ENCODE data around the gene LCP2.
A peak's percentile ranks its signal among the peaks of the same experiment; 100 is the strongest.
"Not testable (repeated sequence)": the region's sequence is repeated elsewhere in the genome, so short reads cannot be mapped to it uniquely, and the experiment has no call there.

LCP2 gene

GRCh38 chr5:170248172-170248930, 49.2 kb downstream of the LCP2 start:
- no peak for DNase-seq (ENCODE audit: low spot score)

- no peak for DNase-seq (ENCODE audit: low spot score)
Observed at GRCh38 chr5:170247363-170247762, 50.2 kb downstream of the LCP2 start.

- no peak for DNase-seq (ENCODE audit: low spot score)
Observed at GRCh38 chr5:170246126-170246870, 51.3 kb downstream of the LCP2 start.

GRCh38 chr5:170245436-170245835, 52.1 kb downstream of the LCP2 start:
- DNase-seq (ENCODE audit: low spot score), result not testable (repeated sequence)

GRCh38 chr5:170238456-170239196, 59.0 kb downstream of the LCP2 start:
- no peak for DNase-seq (ENCODE audit: low spot score)

GRCh38 chr5:170235876-170236864, 61.4 kb downstream of the LCP2 start:
- DNase-seq (ENCODE audit: low spot score), result no peak

- no peak for DNase-seq (ENCODE audit: low spot score)
Observed at GRCh38 chr5:170233358-170233892, 64.2 kb downstream of the LCP2 start.

- DNase-seq (ENCODE audit: low spot score), result no peak
Observed at GRCh38 chr5:170232786-170233185, 64.8 kb downstream of the LCP2 start, which contains the start of gene C5orf58. TSS of gene C5orf58 (plus strand) at chr5:170232985. CDS start at chr5:170234977, 1,992 bp downstream.

GRCh38 chr5:170228762-170229435, 68.7 kb downstream of the LCP2 start:
- DNase-seq (ENCODE audit: low spot score), result no peak

GRCh38 chr5:170226661-170227060, 70.9 kb downstream of the LCP2 start:
- peak; percentile 50 for DNase-seq (ENCODE audit: low spot score)

GRCh38 chr5:170226129-170226615, 71.4 kb downstream of the LCP2 start:
- no peak for DNase-seq (ENCODE audit: low spot score)

- peak; percentile 90 for DNase-seq (ENCODE audit: low spot score)
Observed at GRCh38 chr5:170225326-170226128, 72.0 kb downstream of the LCP2 start.

- no peak for DNase-seq (ENCODE audit: low spot score)
Observed at GRCh38 chr5:170223906-170224305, 73.7 kb downstream of the LCP2 start.

GRCh38 chr5:170223360-170223759, 74.2 kb downstream of the LCP2 start:
- no peak for DNase-seq (ENCODE audit: low spot score)

GRCh38 chr5:170221327-170221741, 76.2 kb downstream of the LCP2 start:
- peak; percentile 68 for DNase-seq (ENCODE audit: low spot score)

- no peak for DNase-seq (ENCODE audit: low spot score)
Observed at GRCh38 chr5:170220191-170220590, 77.4 kb downstream of the LCP2 start.

- no peak for DNase-seq (ENCODE audit: low spot score)
Observed at GRCh38 chr5:170219615-170220014, 78.0 kb downstream of the LCP2 start.

GRCh38 chr5:170218726-170219125, 78.9 kb downstream of the LCP2 start:
- no peak for DNase-seq (ENCODE audit: low spot score)

GRCh38 chr5:170217831-170218230, 79.7 kb downstream of the LCP2 start:
- no peak for DNase-seq (ENCODE audit: low spot score)

Measured in pons (tissue), 1 donor.